Measurements from ENCODE around the gene LDLRAD3. TPM values are rescaled to one million over a fixed set of nuclear protein-coding genes. Genes with fewer than 3 reads are reported as not detected.
A peak's percentile ranks its signal among the peaks of the same experiment; 100 is the strongest.

LDLRAD3 gene
- total and polyA plus RNA-seq, 12 donors, result 0.87 to 5.1 (median 1.7) TPM

DNA sequence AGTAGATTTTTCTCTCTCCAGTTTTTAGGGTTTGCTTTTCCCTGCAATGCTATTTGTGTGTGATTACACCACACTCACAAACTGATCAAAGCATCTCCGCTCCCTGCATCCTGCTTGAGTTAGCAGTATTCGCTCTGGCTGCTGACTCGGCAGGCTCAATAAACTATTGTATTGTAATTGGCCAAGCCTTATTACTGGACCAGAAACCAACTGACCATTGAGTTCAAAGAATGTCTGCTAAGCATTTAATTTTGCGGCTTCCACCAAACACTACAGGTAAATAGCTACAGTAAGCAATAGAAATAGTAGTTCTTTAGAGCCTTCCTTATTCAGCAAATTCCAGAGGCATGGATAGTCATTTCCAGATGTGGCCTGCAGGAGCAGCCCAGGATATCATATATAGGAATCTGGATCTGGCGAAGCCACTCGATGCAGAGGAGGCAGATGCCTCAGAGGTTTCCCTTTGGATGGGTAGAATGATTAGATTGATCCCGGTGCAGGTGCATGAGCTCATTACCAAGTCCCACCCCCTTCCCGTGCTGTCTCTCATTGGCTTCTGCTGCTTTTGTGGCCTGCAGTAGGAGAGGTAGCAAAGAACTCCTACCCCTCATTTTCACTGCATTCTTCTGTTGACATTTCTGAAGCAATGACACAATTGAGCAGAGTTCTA, 268.0 kb downstream of the LDLRAD3 start:
- Histone ChIP-seq H3K27me3 (peaks cover 0 to 3% (median 0%) of the 10 kb centered on the region in 7 donors), H3K27ac (no peak overlapping the region), H3K36me3 (no peaks in the 10 kb centered on the region), H3K4me3 (no peak overlapping the region), H3K9me3 (no peaks in the 10 kb centered on the region), H3K4me1 (no peaks in the 10 kb centered on the region)
- ATAC-seq, result no peak
- no peak for DNase-seq
- intact Hi-C loops (cut with DNase I), result no loop called here
- WGBS, 2 donors, result 92% methylated on average over 8 of the region's 8 CpGs
- TF ChIP-seq, protein P1, sequence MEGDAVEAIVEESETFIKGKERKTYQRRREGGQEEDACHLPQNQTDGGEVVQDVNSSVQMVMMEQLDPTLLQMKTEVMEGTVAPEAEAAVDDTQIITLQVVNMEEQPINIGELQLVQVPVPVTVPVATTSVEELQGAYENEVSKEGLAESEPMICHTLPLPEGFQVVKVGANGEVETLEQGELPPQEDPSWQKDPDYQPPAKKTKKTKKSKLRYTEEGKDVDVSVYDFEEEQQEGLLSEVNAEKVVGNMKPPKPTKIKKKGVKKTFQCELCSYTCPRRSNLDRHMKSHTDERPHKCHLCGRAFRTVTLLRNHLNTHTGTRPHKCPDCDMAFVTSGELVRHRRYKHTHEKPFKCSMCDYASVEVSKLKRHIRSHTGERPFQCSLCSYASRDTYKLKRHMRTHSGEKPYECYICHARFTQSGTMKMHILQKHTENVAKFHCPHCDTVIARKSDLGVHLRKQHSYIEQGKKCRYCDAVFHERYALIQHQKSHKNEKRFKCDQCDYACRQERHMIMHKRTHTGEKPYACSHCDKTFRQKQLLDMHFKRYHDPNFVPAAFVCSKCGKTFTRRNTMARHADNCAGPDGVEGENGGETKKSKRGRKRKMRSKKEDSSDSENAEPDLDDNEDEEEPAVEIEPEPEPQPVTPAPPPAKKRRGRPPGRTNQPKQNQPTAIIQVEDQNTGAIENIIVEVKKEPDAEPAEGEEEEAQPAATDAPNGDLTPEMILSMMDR (IDR thresholded peaks at IDR 0.05), result no peak

DNA sequence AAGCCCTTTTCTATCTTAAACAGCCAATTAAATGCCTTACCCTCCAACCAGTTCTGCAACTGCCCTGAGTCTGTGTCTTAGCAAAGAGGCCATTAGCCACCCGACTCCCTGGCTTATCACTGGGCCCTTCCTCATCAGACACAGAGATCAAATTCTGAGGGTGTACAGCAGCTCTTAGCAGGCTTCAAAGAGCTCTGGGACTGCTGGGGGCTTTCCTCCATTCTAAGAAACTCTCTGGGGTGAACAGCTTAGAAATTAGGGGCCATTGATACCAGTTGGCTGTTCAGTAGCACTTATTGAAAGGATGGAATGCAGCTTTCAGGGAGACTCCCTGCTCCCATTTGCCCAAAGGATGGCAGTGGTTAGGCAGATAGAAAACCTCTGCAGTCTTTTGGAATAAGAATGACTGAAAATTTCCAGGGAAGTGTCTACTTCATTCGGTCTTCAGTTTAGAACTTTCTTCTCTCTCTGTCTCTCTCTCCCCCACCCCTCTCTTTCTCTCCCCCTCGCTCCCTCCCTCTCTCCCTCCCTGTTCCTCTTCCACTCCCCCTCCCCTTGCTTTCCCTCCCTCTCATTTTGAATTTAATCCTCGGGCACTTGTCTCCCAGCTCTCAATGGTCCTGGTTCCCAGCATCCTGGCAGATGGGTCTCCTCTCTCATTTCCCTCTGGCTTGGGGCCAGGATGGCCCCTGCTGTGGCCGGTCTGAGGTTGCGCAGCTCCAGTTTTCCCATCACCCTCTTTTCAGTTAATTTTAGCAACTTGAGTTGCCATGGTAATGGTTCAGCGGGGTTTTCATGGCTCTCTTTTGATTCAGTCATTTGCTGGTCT, 268.9 kb downstream of the LDLRAD3 start:
- Histone ChIP-seq H3K36me3 (no peaks in the 10 kb centered on the region), H3K4me1 (no peaks in the 10 kb centered on the region), H3K9me3 (no peaks in the 10 kb centered on the region), H3K4me3 (no peak overlapping the region), H3K27ac (no peak overlapping the region), H3K27me3 (peaks cover 0 to 3% (median 0%) of the 10 kb centered on the region in 7 donors)
- ATAC-seq (peak in 2 of 8 donors; percentile 49 to 65), DNase-seq (no peak)
- TF ChIP-seq, protein P1 (IDR thresholded peaks at IDR 0.05), result no peak
- intact Hi-C loops (cut with DNase I), result no loop called here
- WGBS, 2 donors, result 71 to 75% methylated on average over 7 of the region's 7 CpGs

DNA sequence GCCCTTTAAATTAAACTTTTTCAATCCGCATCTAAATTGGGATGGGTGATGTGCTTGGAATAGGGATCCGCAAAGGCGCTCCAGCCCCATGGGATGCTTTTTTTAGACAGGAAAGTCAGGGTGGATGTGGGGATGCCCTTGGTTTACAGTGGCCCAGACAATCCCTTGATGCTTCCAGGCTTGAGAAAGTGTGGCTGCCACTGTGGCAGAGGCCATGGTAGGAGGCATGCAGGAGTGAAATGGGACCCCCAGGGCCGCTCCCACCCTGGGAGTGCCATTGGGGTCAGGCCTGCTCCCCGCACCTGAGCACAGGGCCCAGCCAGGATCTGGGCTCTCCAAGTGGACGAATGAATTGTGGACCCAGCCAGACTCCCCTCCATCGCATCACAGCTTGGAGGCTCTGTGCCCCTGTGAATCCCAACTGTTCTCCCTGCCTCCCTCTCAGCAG, 269.6 kb downstream of the LDLRAD3 start:
- DNase-seq, result no peak
- TF ChIP-seq, protein P1 (IDR thresholded peaks at IDR 0.05), result no peak
- no peak overlapping the region for H3K27ac ChIP-seq
- peaks cover 0 to 3% (median 0%) of the 10 kb centered on the region in 7 donors for H3K27me3 ChIP-seq
- intact Hi-C loops (cut with DNase I), result no loop called here
- H3K4me3 ChIP-seq, result no peak overlapping the region
- 89 to 90% methylated on average over 7 of the region's 7 CpGs for WGBS, 2 donors
- H3K9me3 ChIP-seq, result no peaks in the 10 kb centered on the region
- ATAC-seq, result peak in 3 of 8 donors; percentile 14 to 49 (median 23)
- no peaks in the 10 kb centered on the region for H3K36me3 ChIP-seq
- no peaks in the 10 kb centered on the region for H3K4me1 ChIP-seq

DNA sequence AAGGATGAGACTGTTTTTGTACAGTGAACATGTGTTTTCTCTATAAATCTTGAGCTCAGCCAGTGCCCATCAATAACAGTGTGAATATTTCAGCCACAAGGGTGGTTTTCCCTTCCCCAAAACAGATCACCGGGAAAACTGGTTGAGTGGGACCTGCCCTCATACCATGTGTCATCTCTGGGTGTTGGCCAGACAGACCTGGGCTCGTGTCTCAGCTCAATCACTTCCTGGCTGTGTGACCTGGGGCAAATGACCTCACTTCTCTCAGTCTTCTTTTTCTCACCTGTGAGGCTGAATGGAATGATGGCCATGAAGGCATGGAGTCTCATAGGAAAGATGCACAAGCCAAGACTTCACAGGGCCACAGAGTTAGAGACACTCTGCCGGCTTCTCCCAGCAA, 270.6 kb downstream of the LDLRAD3 start:
- H3K27me3 ChIP-seq, result peaks cover 0 to 3% (median 0%) of the 10 kb centered on the region in 7 donors
- peaks cover 0 to 8% (median 3%) of the 10 kb centered on the region in 11 donors for H3K9me3 ChIP-seq
- intact Hi-C loops (cut with DNase I), result no loop called here
- 80% methylated on average over 3 of the region's 3 CpGs for WGBS, 2 donors
- ATAC-seq, result no peak
- TF ChIP-seq, protein P1 (IDR thresholded peaks at IDR 0.05), result no peak
- DNase-seq, result no peak
- no peaks in the 10 kb centered on the region for H3K36me3 ChIP-seq
- no peak overlapping the region for H3K27ac ChIP-seq
- H3K4me3 ChIP-seq, result no peak overlapping the region
- no peaks in the 10 kb centered on the region for H3K4me1 ChIP-seq
